NCI-H345 treated with DMSO at 0.1 percent for 48 hours (cell line): ENCODE data around the gene RIMKLA.

Source experiments
- DNase-seq: peaks from one replicate; lab custom pipeline; 2025; ENCODE audit not compliant: unreplicated experiment; lab: John Stamatoyannopoulos, UW

The RIMKLA gene, protein sequence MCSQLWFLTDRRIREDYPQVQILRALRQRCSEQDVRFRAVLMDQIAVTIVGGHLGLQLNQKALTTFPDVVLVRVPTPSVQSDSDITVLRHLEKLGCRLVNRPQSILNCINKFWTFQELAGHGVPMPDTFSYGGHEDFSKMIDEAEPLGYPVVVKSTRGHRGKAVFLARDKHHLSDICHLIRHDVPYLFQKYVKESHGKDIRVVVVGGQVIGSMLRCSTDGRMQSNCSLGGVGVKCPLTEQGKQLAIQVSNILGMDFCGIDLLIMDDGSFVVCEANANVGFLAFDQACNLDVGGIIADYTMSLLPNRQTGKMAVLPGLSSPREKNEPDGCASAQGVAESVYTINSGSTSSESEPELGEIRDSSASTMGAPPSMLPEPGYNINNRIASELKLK

DNA sequence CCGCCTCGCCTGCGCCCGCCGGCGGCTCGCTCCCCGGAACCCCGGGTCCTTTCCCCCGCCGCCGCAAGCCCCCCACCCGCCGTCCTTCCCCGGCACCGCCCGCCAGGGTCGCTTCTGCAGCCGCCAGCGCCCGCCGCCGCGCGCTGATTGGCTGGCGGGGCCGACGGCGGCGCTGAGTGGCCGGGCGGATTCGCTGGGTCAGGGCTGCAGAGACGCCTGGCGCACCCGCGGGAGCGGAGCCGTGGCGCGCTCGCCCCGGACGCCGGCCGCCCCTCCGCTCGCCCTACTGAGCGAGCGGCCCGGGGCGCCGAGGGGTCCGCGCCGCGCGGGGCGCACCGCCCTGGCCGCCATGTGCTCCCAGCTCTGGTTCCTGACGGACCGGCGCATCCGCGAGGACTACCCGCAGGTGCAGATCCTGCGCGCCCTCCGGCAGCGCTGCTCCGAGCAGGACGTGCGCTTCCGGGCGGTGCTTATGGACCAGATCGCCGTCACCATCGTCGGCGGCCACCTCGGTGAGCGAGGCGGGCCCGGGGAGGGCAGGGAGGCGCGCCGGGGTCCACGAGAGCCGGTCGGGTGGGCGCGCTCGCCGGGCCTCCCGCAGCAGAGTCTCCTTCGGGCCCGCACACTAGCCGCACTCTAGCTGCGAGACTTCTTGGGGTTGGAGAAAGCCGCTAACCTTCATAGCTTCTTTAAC, at the start of gene RIMKLA:
Gene RIMKLA (plus strand): TSS at position 207 of the 694 bp plus-strand sequence. CDS start 143 bp downstream, at position 350.
- peak; percentile 48 for DNase-seq

DNA sequence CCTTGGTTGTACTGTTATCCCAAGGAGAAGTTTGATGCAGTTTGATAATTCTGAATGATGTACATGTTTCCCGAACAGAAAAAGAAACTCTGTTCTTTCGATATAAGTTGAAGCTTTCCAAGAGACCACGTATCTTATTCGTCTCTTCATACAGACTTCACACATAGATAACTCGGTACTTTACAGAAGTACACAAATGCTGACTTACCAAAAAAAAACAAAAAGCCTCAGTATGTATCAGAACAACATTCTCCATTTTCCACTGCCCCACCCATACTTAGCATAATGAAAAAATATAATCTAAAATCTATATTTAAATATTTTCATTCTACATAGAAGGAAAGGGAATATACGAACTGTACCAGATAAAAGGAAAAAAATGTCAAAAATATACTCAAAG, 47.7 kb upstream of the RIMKLA start:
- DNase-seq, result no peak

DNA sequence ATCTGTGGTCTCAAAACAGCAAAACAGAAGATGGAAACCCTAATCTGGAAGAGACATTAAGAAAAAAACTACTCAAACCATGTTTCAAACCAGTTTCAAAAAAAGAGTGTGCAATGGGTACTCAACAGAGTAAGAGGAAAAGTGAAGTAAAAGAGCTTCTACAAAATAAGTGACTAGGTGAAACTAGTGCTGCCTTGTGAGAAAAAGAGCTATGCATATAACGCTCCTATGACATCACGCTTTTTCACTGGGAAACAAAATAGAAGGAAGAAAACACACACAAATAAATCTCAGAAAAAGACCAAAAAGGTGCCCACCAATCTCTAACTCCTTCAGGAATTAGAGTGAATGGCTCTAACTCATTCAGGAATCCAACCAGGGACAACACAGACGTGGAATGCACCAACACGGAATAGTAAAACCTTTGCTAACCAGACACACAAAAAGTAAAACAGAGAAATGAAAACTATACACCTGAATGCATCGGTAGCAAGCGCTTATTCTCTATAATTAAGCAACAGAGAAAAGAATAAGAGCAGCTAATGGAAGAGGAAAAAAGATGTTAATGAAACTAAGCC, 46.8 kb upstream of the RIMKLA start:
- no peak for DNase-seq

DNA sequence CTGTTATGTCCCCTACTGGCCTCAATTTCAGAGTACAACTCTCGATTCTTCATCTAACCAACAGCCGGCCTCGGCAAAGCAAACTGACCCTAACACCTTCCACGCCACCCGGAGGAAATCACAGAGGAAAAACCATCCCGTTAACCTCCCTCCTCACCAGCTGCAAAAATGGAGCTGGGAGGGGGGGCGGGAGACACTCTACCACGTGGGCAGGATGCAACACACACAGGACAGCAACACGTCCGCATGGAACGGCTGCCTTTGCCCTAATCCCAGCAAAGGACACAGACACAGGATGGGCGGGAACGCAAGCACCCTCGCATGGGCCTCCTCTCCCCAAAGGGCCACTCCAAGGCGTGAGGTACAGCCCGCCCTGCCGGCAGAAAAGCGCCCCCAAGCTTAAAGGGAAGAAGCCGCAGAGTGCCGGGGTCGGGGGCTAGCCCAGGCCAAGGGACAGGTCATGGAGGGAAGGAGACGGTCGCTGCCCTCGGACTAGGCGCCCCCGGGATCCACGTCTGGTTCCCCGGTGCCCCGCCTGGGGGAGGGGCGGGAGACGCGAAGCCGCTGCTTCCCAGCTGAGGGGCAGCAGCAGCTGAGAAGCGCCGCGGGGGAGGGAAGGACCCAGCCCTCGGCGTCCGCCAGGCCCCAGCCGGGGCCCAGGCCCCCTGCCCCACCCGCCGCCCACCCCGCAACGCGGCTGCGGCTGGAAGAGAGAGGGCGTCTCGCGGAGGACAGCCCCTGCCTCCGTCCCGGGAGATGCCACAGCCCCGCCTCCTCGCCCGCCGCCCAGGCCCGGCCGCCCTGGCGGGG, 46.1 kb upstream of the RIMKLA start:
- no peak for DNase-seq

DNA sequence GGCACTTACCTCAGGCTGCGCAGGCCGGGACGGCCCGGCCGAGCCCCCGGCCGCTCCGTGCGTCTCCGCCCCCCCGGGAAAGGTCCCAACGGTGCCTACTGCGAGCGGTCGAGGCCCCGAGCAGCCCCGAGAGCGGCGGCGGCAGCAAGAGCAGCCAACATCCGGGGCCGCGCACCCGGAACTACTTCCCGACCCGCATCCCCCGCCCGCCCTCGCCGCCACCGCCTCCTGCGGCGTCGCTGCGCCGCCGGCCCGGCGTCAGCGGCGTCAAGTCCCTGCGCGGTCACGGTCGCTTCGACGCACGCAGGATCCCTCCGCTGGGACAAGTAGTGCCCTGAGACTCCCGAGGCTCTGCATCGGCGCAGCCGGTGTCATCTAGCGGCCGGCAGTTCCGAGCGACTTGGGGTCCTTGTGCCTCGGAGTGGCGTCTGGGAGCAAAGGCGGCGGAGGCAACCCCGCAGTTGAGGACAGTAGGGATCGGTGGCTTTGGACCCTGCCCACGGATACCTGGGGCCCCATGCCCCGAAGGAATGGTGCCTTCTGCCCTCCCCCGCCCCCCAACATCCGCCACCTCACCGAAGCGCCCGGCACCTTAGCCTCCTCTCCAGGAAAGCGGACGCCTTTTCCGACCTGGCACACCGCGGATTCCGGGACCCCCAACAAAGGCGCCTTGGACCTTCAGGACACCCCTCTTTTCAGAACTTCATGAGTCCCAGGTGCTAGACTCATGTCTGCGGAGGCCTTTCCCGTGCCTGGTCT, 45.4 kb upstream of the RIMKLA start, which contains the start of gene FOXJ3:
Gene FOXJ3 (minus strand): TSS at position 186 of the 759 bp plus-strand sequence. CDS start 24,142 bp downstream, outside the sequence.
- peak; percentile 81 for DNase-seq

DNA sequence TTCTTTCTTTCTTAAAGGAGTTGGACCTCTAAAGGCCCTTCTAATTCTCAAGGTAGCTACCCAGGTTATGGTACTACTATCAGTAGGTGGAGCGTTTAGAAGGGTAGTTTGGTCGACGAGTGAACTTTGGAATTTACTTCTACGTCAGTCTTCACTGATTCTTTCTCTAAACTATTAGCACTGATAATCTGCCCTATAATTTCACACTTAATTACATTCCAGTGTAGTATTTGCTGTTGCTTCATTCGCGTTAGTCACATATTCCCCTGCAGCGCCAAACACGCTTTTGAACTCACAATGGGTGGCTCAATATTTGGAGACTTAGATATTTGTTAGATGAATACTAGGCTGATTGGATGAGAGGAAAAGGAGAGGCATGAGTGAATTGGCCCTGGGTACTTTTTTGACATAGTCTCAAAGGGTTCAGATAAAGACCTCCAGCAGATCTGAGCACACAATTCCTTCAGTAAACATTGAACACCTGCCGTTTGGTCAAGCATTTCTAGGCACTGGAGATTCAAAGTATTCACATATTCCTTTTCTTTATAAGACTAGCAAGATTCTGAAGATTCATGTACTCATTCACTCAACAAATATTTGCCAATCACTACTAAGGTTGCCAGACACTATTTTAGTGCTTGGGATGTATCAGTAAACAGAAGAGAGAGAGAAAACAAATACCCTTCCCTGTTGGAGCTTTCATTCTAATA, 44.6 kb upstream of the RIMKLA start:
- DNase-seq, result peak; percentile 93

DNA sequence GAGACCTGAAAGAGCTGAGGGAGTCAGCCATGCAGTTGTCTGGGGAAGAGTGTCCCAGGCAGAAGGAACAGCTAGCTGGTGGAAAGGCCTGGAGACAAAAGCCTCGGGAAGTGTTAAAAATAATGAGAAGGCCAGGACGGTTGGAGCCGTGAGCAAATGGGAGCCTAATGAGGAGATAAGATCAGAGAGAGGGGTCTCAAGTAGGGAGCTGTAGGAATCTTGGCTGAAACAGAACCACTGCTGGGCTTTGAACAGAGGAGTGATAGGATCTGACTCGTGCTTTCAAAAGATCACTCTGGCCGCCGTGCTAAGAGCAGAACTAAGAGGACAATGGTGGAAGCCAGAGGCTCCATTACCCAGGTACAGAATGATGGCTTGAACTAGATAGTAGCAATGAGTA, 43.6 kb upstream of the RIMKLA start:
- no peak for DNase-seq

DNA sequence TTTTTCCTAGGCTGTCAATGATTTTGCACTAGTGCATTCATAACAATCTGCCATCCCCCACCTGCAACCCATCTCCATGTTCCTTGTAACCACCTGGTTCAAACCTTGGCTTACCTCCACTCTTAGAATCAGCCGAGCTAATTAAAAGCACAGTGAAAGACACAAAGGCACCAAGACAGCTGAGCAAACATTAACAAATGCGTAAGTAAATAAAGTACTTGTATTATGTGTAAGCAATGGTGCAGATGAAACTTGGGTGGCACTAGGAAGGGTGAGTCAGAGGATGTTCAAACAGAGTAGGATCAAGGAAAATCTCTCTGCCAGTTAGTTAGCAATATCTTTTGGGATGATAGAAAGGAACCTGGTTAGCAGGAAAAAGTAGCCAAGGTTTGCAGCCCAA, 40.5 kb upstream of the RIMKLA start:
- DNase-seq, result peak; percentile 98

DNA sequence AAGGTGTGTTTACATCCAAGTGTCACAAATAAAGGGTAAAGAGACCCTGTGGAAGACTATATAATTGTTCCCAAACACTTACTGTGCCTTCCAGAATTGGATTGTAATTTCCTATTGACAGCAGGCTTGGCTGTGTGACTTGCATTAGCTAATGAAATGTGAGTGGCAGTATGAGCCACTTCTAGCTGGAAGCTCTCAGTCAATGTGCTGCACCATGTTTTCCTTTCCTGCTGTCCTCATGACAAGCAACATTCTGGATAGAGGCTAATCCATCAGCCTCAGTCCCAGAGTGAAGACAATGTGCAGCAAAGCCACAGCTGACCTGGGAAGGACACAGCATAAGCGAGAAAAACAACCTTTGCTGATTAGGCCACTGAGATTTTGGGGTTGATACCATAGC, 39.7 kb upstream of the RIMKLA start:
- peak; percentile 90 for DNase-seq

DNA sequence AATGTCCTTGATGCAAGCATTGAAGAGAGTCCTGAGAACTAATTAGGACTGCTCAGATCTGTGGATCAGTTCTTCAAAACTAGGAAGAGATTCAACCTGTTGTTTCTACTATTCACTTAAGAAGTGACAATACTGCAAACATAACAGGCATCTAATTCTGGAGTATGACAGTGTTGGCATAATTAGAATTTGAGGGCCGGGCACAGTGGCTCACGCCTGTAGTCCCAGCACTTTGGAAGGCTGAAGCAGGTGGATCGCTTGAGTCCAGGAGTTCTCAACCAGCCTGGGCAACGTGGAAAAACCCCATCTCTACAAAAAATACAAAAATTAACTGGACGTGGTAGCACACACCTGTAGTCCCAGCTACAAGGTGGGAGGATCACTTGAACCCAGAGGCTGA, 37.5 kb upstream of the RIMKLA start:
- DNase-seq, result no peak

DNA sequence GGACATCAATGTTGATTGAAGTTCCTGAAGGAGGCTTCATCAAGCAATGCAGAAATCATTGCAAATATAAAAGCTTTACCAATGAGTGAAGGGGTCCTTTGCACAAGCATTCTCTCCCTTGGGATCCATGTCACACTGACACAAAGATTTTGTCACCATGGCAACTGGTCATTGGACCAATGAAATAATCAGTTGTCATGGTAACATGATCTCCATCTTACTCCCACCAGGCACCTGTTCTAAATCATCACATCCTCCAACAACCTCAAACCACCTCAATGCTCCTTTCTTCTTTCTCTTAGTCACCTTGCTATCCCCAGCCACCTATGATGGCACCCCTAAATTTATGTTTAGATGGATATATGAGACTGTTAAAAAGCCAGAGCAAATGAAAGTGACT, 32.1 kb upstream of the RIMKLA start:
- no peak for DNase-seq

DNA sequence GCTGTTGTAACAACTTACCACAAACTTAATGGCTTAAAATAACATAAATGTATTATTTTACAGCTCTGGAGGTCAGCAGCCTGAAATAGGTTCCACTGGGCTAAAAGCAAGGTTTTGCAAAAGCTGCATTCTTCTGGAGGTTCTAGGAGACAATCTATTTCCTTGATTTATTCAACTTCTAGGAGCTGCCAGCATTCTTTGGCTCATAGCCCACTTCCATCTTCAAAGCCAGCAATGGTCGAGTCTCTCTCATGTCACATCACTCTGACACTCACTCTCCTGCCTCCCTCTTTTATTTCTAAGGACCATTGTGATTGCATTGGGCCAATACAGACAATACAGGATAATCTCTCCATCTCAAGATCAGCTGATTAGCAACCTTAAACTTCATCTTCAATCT, 30.5 kb upstream of the RIMKLA start:
- no peak for DNase-seq

DNA sequence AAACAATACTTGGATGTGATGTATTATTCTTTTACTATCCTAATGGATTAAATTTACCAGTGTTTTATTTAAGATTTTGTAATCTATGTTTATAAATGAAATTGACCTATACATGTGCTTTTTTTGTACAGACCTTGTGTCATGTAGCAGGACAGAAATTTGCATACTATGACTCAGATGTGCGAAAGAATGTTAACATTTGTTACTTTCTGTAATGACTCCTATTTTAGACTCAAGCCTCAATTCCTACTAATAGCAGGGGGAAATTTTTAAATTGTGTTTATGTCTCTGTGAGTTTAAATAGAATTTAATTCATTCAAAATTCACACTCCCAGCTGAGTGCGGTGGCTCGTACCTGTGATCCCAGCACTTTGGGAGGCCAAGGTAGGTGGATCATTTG, 21.8 kb upstream of the RIMKLA start:
- DNase-seq, result no peak

DNA sequence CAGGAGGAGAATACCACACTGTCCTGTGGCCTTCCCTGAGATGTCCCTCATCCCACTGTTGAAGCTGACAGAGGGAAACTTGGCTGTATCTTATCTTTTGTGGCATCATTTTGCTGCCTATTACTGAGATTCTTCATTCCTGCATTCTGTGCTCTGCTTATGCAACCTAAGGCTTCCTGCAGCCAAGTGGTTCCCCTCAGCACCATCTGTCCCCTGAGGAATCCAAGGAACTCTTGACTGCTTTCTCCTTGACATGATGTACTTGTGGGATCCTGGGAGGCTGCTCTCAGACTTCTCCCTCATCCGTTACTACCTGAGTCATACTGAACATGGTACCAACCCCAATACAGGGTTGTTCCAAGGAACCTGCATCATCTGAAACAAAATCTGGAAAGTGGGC, 21.1 kb upstream of the RIMKLA start:
- DNase-seq, result no peak

DNA sequence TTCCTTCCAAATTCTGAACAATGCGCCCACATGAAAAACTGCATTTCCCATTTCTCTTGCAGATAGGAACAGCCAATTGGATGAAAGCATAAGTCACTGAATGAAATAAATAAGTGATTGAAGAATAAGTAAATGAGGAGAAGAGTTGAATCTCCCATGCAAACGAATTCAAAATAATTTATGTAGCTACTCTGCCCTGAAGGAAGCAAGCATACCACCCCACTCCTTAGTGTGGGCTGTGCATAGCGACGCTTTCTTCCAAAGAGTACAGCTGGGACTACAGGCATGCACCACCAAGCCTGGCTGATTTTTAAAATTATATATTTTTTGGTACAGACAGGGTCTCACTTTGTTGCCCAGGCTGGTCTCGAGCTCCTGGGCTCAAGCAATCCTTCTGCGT, 16.5 kb upstream of the RIMKLA start:
- no peak for DNase-seq

DNA sequence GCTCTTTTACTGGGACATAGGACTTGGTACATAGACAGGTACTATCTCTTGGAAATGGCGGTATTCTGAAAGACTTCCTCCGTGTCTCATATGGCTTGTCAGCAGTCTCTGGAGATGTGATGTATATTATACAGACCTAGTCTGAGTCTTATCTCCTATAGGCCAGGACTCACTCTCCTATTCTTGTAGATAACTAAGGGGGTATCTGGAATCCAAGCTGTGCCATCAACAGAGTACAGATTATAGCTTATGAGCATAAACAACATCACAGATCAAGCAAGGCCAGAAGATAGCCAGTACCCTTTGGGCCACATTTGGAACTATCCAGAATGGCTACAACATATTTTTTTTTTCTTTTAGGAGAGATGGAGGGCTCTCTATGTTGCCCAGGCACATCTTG, 16.1 kb upstream of the RIMKLA start:
- no peak for DNase-seq

DNA sequence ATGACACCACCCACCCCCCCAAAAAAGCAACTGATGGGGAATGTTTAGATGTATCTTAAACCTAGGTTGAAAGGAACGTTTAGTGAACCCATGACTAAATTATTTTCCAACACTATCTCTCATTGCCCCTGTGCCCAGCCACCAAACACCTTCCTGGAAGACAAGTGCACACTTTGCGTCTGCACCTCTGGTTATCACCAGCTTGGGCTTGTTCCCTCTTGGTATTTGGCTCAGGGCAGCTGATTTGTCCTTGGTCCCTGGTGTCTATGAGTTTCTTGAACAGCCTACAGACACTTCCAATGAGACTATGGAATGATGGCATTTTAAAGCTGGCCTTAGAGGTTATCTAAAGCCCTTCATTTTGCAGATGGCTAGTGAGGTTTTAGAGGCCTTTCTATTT, 15.5 kb upstream of the RIMKLA start:
- no peak for DNase-seq

DNA sequence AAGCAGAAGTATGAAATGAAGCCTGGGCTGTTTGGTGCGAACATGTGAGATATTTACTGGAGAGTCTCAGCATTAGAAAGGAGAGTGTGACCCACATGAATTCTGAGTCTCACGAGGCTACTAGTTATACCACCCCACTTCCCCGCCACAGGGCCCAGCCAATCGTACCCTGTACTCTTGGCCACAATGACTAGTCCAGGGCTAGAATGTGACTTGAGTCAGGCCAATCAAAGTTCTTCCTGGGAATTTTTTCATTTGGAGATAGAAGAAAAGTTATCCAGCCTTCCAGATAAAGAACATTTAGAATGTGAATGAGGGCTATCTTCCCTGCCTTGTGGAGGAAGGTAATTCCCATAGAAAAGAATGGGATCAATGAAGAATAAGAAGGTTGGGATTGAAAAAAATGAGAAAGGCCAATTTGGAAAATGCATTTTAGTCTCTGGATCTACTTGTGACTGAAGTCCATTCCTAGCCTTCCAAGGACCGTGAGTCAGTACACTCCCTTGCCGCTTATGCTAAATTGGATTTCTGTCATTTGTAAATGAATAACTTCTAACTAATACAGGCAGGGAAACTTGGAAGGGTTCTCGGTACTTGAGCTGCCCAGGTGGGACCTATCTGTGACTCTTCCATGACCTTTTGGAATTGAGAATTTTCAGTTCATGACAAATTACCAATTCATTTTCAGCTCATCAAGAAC, 12.3 kb upstream of the RIMKLA start:
- DNase-seq, result no peak

DNA sequence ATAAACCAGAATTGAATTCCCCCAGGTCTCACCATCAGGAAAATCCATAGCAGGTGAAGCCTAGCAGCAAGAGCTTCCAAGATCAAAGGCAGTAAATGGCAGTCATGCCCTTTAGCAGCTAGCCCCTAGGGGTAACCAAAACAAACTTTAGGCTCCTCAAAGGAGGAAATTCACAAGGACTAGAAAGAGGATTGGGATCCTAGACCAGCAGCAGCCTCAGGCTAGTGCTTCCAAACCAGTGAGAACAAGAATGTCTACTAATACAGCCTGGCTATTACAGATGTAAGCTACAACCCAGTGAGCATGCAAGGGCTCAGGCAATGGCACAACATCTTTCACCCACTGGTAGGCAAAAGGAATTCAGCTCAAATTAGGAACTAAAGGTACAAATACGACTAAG, 11.1 kb upstream of the RIMKLA start:
- no peak for DNase-seq
